22Rv1 (cell line): ENCODE data around the gene MAP3K21.

Experiments
- ZFX ChIP-seq: fragments of 450-650 bp; IDR thresholded peaks from 2 replicates; pipeline ENCODE4 v1.6.1; 2017; ENCODE audit warnings: antibody characterized with exemption, borderline replicate concordance
- TF ChIP-seq, protein P1 (sequence below): fragments of 450-650 bp; IDR thresholded peaks from 2 replicates; pipeline ENCODE4 v1.5.1; 2017; ENCODE audit warnings: mild to moderate bottlenecking

DNA sequence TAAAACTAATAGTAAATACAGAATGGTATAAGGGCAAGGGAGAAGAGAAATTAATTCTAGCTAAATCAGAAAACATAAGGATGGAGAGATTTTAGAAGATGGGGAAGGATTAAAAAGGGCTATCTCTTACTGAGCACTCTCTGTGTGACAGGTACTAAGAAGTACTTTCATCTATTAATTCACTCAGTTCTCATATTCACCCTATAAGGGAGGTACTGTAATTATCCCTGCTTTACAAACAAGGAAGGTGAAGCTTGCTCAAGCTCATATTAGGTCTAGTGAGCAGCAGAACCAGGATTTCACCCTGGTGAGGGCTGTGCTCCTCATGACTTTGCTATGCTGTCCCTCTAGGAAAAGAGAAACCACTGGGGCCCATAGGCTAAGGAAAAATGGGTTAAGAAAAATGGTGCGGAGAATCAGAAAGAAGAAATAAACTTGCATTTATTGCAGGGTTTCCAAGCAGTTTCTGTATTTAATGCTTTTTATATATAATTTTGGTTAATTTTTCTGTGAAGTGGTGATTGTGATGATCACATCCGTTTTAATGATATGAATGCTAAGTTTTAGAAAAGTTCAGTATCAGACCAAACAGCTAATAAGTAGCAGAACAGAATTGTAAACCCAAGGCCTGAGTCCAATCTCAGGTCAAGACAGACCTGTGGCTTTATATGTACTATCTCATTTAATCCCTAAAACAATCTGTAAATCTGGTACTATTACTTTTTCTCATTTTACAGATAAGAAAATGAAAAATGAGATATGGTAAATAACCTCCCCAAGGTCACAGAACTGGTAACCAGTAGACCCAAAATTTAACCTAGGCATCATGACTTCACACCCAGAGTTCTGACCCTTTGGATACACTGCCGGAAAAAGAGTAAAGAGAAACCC is 33.7 kb upstream of the MAP3K21 start:
- TF ChIP-seq, protein P1, sequence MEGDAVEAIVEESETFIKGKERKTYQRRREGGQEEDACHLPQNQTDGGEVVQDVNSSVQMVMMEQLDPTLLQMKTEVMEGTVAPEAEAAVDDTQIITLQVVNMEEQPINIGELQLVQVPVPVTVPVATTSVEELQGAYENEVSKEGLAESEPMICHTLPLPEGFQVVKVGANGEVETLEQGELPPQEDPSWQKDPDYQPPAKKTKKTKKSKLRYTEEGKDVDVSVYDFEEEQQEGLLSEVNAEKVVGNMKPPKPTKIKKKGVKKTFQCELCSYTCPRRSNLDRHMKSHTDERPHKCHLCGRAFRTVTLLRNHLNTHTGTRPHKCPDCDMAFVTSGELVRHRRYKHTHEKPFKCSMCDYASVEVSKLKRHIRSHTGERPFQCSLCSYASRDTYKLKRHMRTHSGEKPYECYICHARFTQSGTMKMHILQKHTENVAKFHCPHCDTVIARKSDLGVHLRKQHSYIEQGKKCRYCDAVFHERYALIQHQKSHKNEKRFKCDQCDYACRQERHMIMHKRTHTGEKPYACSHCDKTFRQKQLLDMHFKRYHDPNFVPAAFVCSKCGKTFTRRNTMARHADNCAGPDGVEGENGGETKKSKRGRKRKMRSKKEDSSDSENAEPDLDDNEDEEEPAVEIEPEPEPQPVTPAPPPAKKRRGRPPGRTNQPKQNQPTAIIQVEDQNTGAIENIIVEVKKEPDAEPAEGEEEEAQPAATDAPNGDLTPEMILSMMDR = no peak
- TF ChIP-seq ZFX = no peak
